SK-N-MC (cell line): ENCODE data around the gene DOCK9.

ENCODE experiments used
- EZH2 ChIP-seq: fragments of 200-600 bp; sonication (generic); IDR thresholded peaks from one replicate; pipeline ENCODE4 v1.6.1; 2017; ENCODE audit warnings: antibody characterized with exemption
- FOXP2 ChIP-seq: optimal IDR thresholded peaks from 2 replicates; pipeline ENCODE3; 2011; ENCODE audit warnings: mild to moderate bottlenecking, moderate library complexity; ENCODE audit not compliant: insufficient read depth; ENCODE audit errors: extremely low read length, control extremely low read depth
- POLR2AphosphoS5 ChIP-seq: IDR thresholded peaks from 2 replicates; pipeline ENCODE4 v1.6.1; 2012; ENCODE audit warnings: mild to moderate bottlenecking, low read depth, low read length, borderline replicate concordance

DNA sequence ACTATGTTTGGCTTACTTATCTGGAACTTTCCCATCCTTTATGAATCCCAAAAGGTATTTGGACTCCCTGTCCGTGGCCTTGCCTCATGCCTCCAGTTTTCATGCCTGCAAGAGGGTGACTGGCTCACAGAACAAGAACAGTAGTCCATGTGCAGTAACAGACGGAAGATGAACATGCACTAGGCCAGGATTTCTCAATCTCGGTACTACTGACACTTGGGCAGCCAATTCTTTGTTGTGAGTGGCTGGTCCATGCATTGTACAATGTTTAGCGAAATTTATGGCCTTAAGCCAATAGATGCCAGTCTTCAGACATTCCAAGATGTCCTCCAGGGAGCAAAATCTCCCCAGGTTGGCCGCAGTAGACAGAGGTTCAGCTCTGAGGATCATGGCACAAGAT, 61.9 kb downstream of the DOCK9 start:
- TF ChIP-seq POLR2AphosphoS5 (no peak), EZH2 (no peak), FOXP2 (no peak)
